SK-N-SH (cell line): Measurements from ENCODE around the gene CDH16.

Experiments
- EP300 ChIP-seq, 2 experiments: IDR thresholded peaks; 2 replicates each; pipeline versions ENCODE4 v1.4.0 to v1.6.1; 2012; ENCODE audit warnings: borderline replicate concordance in 1 of 2, low read depth in 1 of 2, low read length in 1 of 2
- GATA2 ChIP-seq: sonication (generic); formaldehyde crosslinking; IDR thresholded peaks from 2 replicates; pipeline ENCODE4 v1.5.0; 2020; ENCODE audit warnings: mild to moderate bottlenecking, missing genetic modification reagents
- JUND ChIP-seq: IDR thresholded peaks from 2 replicates; pipeline ENCODE4 v1.4.0; 2012
- MAX ChIP-seq: IDR thresholded peaks from 2 replicates; pipeline ENCODE4 v1.4.0; 2012; ENCODE audit warnings: low read depth
- POLR2AphosphoS5 ChIP-seq: IDR thresholded peaks from 2 replicates; pipeline ENCODE4 v1.6.1; 2012; ENCODE audit warnings: low read depth, low read length
- SMC3 ChIP-seq: IDR thresholded peaks from 2 replicates; pipeline ENCODE4 v1.6.1; 2012; ENCODE audit warnings: low read depth, low read length, improper control_type of control experiment
- TCF12 ChIP-seq: IDR thresholded peaks from 2 replicates; pipeline ENCODE4 v1.4.0; 2012
- TEAD4 ChIP-seq: IDR thresholded peaks from 2 replicates; pipeline ENCODE4 v1.4.0; 2012; ENCODE audit warnings: mild to moderate bottlenecking, borderline replicate concordance; ENCODE audit not compliant: insufficient read depth
- TF ChIP-seq, protein P1 (sequence below): fragments of 200-600 bp; sonication (generic); IDR thresholded peaks from 2 replicates; pipeline ENCODE4 v1.6.1; 2017; ENCODE audit warnings: antibody characterized with exemption, mild to moderate bottlenecking, moderate library complexity
- TF ChIP-seq, protein P2 (sequence below): IDR thresholded peaks from 2 replicates; pipeline ENCODE4 v1.6.1; 2012; ENCODE audit warnings: mild to moderate bottlenecking, low read depth, low read length, moderate library complexity

GRCh38 chr16:66923866-66924265, 5.2 kb upstream of the CDH16 start:
- TF ChIP-seq, protein P1, sequence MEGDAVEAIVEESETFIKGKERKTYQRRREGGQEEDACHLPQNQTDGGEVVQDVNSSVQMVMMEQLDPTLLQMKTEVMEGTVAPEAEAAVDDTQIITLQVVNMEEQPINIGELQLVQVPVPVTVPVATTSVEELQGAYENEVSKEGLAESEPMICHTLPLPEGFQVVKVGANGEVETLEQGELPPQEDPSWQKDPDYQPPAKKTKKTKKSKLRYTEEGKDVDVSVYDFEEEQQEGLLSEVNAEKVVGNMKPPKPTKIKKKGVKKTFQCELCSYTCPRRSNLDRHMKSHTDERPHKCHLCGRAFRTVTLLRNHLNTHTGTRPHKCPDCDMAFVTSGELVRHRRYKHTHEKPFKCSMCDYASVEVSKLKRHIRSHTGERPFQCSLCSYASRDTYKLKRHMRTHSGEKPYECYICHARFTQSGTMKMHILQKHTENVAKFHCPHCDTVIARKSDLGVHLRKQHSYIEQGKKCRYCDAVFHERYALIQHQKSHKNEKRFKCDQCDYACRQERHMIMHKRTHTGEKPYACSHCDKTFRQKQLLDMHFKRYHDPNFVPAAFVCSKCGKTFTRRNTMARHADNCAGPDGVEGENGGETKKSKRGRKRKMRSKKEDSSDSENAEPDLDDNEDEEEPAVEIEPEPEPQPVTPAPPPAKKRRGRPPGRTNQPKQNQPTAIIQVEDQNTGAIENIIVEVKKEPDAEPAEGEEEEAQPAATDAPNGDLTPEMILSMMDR = no peak
- TF ChIP-seq POLR2AphosphoS5 = no peak
- TF ChIP-seq JUND = no peak
- TF ChIP-seq TCF12 = no peak
- no peak for TF ChIP-seq EP300 (IDR thresholded peaks at IDR 0.05; ENCODE audit: borderline replicate concordance in 1 of 2, low read depth in 1 of 2, low read length in 1 of 2)
- TF ChIP-seq SMC3 = no peak
- TF ChIP-seq TEAD4 = no peak
- TF ChIP-seq MAX = no peak
- TF ChIP-seq, protein P2, sequence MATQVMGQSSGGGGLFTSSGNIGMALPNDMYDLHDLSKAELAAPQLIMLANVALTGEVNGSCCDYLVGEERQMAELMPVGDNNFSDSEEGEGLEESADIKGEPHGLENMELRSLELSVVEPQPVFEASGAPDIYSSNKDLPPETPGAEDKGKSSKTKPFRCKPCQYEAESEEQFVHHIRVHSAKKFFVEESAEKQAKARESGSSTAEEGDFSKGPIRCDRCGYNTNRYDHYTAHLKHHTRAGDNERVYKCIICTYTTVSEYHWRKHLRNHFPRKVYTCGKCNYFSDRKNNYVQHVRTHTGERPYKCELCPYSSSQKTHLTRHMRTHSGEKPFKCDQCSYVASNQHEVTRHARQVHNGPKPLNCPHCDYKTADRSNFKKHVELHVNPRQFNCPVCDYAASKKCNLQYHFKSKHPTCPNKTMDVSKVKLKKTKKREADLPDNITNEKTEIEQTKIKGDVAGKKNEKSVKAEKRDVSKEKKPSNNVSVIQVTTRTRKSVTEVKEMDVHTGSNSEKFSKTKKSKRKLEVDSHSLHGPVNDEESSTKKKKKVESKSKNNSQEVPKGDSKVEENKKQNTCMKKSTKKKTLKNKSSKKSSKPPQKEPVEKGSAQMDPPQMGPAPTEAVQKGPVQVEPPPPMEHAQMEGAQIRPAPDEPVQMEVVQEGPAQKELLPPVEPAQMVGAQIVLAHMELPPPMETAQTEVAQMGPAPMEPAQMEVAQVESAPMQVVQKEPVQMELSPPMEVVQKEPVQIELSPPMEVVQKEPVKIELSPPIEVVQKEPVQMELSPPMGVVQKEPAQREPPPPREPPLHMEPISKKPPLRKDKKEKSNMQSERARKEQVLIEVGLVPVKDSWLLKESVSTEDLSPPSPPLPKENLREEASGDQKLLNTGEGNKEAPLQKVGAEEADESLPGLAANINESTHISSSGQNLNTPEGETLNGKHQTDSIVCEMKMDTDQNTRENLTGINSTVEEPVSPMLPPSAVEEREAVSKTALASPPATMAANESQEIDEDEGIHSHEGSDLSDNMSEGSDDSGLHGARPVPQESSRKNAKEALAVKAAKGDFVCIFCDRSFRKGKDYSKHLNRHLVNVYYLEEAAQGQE = no peak
- TF ChIP-seq GATA2 = no peak
